Left renal cortex interstitium (tissue), 4 donors: Measurements from ENCODE around the gene USP51. TPM values are rescaled to one million over a fixed set of nuclear protein-coding genes. Genes with fewer than 3 reads are reported as not detected.
A peak's percentile ranks its signal among the peaks of the same experiment; 100 is the strongest.
"Not testable (repeated sequence)": the region's sequence is repeated elsewhere in the genome, so short reads cannot be mapped to it uniquely, and the experiment has no call there.

ENCODE experiments used
- DNase-seq, 4 donors: peaks; one replicate each; pipeline ENCODE4 v3.0.0-alpha.2; 2013; ENCODE audit warnings: low read depth in 4 of 4, low spot score in 2 of 4, missing footprints in 1 of 4
- polyA plus RNA-seq, 4 donors: library from polyadenylated mRNA; unstranded; fragments of 120-200 nt; gene quantifications; one replicate each; pipeline ENCODE4 v1.2.1, GENCODE V29; 2013; ENCODE audit not compliant: insufficient read length in 4 of 4

The USP51 gene
- polyA plus RNA-seq, 4 donors: 11.5 to 13.3 (median 12.2) TPM

DNA sequence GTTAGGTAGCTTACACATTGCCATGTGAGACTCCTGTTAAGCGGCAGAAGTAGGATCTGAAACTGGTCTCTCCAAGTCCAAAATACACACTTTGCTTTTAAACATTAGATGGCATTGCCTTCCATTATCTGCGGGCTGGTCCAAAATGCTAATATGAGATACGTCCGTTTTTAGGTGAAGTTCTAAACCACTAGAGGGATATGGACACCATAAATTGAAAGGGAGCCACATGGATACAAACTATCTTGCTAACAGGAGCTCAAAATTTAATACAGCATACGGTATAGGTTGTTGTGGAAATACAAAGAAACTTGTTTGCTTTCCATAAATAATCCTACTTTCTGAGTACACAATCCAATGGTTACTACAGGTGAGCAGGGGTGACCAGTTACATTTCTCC, 23.9 kb downstream of the USP51 start:
- DNase-seq: not testable (repeated sequence)

DNA sequence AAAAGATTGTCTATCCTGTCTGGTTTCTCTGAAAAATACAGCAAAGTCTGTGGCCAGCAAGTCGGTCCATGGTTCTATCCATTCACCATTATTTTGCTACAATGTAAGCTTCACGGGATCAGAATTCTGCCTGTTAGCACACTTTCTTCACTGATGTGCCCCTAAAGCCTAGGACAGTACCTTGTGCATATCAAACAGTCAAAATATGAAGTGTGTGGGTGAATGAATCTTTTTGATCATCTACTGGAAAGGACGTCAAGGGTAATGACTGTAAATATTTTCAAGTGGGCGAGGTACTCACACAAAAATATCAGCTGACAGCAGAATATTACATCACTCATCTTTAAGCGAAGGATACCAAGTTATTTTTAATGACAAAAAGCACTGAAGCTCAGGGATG, 24.5 kb downstream of the USP51 start:
- DNase-seq: not testable (repeated sequence)

DNA sequence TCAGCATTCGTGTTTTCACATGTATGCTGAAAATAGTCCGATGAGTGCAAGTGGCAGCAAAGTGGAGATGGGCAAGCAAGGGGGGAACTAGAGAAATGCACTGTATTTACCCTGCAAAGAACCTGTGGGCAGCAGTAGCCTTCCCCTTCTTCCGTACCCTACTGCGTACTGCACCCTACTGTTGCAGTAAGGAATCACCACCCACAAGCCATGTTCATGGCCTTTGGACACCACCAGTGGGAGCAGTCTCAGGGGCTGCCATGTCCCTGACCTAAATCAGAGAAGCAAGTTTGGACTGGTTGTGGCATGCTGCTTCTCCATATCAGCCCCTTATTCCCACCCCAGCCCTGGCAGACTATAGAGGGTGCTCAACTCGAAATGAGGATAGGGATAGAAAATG, 25.6 kb downstream of the USP51 start:
- DNase-seq: not testable (repeated sequence)

DNA sequence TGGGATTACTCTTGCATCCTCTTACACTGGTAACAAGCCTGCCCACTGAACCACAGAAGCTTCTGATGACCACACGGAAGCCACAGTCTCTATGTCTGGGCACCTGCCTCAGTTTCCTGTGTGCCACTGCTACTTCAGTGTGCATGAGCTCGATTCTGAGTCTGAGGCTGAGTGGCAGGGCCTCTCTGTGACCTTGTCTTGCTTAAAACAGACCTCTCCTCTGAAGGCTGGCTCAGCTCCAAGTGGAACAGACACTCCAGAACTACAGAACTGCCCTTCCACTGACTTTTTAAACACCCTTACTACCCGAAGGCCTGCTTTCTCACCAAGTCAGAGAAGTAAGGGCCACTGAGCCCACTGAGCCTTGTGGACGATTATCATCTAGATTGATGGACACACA, 29.7 kb downstream of the USP51 start:
- DNase-seq: not testable (repeated sequence)

DNA sequence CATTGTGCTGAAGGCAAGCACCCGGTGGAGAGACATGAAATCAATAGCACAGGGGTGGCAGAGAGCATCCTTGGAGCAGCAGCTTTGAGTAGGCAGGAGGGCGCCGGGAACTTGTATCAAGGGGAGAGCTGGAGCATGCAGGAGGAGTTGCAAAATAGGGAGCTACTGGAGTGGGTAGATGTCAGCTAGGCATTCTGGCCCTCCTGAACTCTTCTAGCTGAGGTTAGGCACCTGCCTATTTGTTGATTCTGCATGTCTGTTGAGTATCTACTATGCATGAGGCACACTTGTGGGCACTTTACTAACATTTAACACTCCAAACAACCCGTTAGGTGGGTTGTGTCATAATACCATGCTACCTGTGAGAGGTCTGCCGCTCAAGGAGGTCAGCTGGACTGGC, 30.2 kb downstream of the USP51 start:
- not testable (repeated sequence) for DNase-seq

DNA sequence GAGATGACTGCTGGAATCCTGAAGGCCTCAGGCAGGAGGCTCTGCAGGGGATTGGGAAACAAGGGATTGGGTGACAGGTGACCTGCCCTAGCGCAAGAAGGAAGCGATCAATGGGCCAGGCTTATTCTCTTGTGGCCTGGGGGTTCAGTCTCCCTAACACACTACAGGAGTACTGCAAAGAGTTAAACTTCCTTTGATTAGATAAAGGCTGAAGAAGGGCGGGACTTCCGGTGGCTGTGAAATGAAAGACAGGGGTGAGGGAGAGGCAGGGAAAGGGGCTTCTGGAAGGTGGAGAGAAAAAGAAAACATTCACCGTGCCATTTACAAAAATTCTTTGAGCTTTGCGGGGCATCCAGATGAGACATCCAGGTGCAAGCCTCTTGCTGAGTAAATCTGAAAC, 33.9 kb downstream of the USP51 start:
- not testable (repeated sequence) for DNase-seq

DNA sequence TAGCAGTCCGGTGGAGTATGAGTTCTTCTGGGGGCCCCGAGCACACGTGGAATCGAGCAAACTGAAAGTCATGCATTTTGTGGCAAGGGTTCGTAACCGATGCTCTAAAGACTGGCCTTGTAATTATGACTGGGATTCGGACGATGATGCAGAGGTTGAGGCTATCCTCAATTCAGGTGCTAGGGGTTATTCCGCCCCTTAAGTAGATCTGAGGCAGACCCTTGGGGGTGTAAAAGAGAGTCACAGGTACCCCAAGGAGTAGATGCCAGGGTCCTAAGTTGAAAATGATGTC, 36.9 kb downstream of the USP51 start:
- DNase-seq: no peak

DNA sequence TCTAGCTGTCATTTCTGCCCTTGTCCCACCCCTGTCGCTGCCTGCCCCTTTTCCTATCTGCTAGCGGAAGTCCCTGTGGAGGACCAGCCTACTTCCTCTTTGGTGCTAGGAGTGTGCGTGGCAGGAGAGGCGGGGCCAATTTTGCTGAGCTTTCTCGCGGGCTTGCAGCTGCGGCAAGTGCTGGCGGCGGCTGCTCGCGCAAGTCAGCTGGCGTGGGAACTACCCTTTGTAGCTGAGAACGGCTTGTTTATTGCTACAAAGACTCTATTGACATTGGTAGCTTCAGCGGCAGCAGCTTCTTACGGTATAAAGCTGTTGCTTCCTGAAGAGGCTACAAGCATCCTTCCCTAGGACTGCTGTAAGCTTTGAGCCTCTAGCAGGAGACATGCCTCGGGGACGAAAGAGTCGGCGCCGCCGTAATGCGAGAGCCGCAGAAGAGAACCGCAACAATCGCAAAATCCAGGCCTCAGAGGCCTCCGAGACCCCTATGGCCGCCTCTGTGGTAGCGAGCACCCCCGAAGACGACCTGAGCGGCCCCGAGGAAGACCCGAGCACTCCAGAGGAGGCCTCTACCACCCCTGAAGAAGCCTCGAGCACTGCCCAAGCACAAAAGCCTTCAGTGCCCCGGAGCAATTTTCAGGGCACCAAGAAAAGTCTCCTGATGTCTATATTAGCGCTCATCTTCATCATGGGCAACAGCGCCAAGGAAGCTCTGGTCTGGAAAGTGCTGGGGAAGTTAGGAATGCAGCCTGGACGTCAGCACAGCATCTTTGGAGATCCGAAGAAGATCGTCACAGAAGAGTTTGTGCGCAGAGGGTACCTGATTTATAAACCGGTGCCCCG, 37.4 kb downstream of the USP51 start, which contains the start of gene MAGEH1:
TSS of gene MAGEH1 (plus strand) at position 138 of the 843 bp plus-strand sequence. CDS start at position 386, 248 bp downstream.
- DNase-seq: peak in 3 of 4 donors; percentile 55 to 66 (median 63)

DNA sequence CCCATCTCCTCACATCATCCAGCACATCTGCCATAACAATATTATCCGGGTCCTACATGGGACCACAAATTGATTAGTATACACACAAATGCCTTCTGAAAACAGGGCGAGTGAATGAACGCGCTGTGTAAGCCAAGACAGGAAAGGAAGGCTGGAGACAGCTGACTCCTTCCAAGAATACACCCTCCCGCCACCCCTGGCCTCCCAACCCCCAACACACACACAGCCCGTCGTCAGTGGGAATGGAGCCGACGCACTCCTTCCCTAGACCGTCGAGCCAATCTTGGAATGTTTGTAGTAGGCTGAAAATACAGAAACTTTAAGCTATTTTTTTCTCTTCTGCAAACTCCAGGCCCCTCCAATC, 38.0 kb downstream of the USP51 start:
- DNase-seq: no peak

DNA sequence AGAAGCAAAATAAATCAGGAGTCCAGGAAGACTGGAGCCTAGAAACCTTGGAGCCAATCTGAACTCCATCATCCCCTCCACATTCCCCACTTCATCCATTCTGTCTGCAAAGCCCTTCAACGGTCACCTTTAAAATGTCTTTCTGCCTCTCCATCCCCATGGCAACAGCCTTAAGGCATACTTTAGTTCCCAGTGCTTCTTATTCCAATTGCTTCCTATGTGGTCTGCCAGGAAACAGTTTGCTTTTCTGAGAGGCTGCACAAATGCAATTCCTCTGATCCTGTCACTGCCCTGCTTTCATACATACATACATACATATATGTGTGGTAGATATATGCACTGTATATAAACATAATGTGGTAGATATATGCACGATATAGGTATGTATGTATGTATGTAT, 38.5 kb downstream of the USP51 start:
- DNase-seq: no peak

DNA sequence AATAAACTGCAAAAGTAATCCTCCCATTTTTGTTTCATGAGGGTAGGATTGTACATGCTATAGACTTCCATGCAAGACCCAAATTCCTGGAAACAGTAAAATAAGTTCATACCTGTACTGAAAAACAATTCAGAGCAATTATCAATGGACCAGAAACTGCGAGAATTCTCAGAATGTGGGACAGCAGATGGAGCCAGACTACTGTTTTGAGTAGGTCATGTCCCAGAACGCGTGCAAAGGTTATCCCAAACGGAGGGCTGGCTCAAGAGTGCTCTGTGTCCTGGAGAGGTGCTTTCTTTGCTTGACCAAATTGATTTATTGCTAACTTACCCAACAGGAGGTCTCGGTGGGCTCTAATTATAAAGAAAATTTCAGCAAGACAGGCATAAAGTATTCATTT, 39.4 kb downstream of the USP51 start:
- DNase-seq: no peak

DNA sequence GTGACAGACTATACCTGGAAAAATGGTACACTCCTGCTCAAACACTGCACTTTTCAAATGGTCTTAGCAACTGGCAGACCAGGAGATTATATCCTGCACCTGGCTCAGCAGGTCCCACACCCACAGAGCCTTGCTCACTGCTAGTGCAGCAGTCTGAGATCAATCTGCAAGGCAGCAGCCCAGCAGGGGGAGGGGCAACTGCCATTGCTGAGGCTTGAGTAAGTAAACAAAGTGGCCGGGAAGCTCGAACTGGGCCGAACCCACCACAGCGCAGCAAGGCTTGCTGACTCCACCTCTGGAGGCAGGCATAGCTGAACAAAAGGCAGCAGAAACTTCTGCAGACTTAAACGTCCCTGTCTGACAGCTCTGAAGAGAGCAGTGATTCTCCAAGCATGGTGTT, 46.2 kb downstream of the USP51 start:
- DNase-seq: not testable (repeated sequence)

Other genes starting within 250 kb of the USP51 start
- gene PAGE3, start 224.9 kb downstream of the USP51 start, polyA plus RNA-seq: not detected
- gene MAGEH1, start 37.7 kb downstream of the USP51 start, polyA plus RNA-seq: 10 to 100 TPM; 64.5 to 82.9 (median 69.9) TPM
- not detected for gene FOXR2, start 133.6 kb upstream of the USP51 start, polyA plus RNA-seq
- gene RRAGB, start 227.9 kb upstream of the USP51 start, polyA plus RNA-seq: 10 to 100 TPM; 33.5 to 49.5 (median 44.7) TPM